Muscle of leg (tissue), 11 donors: Measurements from ENCODE around the gene SELL. TPM values are rescaled to one million over a fixed set of nuclear protein-coding genes. Genes with fewer than 3 reads are reported as not detected.
"Not testable (repeated sequence)": the region's sequence is repeated elsewhere in the genome, so short reads cannot be mapped to it uniquely, and the experiment has no call there.

ENCODE experiments used
- DNase-seq: peaks from one replicate; pipeline ENCODE4 v3.0.0; 2013
- H3K27ac ChIP-seq: one replicate; pipeline ENCODE4 v1.5.1; 2013; ENCODE audit warnings: mild to moderate bottlenecking, low read length, control low read depth
- H3K27me3 ChIP-seq: one replicate; pipeline ENCODE4 v1.6.1; 2013; ENCODE audit warnings: low read length; ENCODE audit not compliant: control insufficient read depth, insufficient read depth
- H3K36me3 ChIP-seq: one replicate; pipeline ENCODE4 v1.6.1; 2013; ENCODE audit warnings: low read length; ENCODE audit not compliant: control insufficient read depth, insufficient read depth
- H3K4me1 ChIP-seq: one replicate; pipeline ENCODE4 v1.6.1; 2013; ENCODE audit warnings: low read length; ENCODE audit not compliant: control insufficient read depth, insufficient read depth
- H3K4me3 ChIP-seq: one replicate; pipeline ENCODE4 v1.5.1; 2013; ENCODE audit warnings: low read length, control low read depth
- H3K9me3 ChIP-seq: replicated peaks from 2 replicates; pipeline ENCODE4 v1.6.1; 2013; ENCODE audit warnings: low read depth, low read length; ENCODE audit not compliant: control insufficient read depth
- WGBS: methylation state at CpG from one replicate; pipeline ENCODE4 v1.1.5; 2013; ENCODE audit warnings: missing lambda C conversion rate; ENCODE audit not compliant: insufficient coverage; 5-methylcytosine and 5-hydroxymethylcytosine counted together
- polyA plus RNA-seq, 8 donors: library from polyadenylated mRNA; unstranded; fragments of 120-200 nt; gene quantifications; one replicate each; pipeline versions ENCODE4 v1.2.1 to v1.2.3, GENCODE V29; 2013; ENCODE audit warnings: inconsistent platforms in 1 of 8, low replicate concordance in 1 of 8; ENCODE audit not compliant: insufficient read length in 8 of 8, insufficient read depth in 1 of 8
- total RNA-seq: library from RNA; stranded (reverse); fragments of 120-200 nt; gene quantifications from one replicate; pipeline ENCODE4 v1.2.4, GENCODE V29; 2013

Gene SELL
- total and polyA plus RNA-seq, 9 donors: 0.84 to 3.8 (median 2.2) TPM

GRCh38 chr1:169692756-169693460 lies 18.5 kb downstream of the SELL start:
- Histone ChIP-seq H3K36me3 (no peaks in the 10 kb centered on the region), H3K9me3 (no peaks in the 10 kb centered on the region), H3K4me3 (no peak overlapping the region), H3K4me1 (no peaks in the 10 kb centered on the region), H3K27ac (no peak overlapping the region), H3K27me3 (no peaks in the 10 kb centered on the region)
- 100% methylated on average over 1 of the region's 4 CpGs for WGBS
- DNase-seq: no peak

DNA sequence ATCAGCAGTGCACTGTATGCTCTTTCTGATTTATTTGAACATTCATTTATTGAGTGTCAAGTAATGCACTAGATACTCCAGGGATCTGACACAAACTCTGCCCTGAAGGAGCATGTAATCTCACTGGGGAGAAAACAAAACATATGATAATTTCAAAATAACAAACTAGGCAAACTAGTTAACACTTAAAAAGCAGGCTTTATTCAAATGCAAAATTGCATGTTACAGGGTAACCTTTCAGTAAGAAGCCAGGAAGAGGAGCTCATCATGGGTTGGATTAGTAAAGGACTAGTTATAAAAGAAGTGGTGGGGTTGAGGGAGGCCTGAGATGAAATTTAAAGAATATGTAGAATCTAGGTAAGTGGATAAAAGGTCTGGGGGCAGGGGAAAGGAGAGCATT lies 20.9 kb downstream of the SELL start:
- H3K4me1 ChIP-seq: no peaks in the 10 kb centered on the region
- H3K27me3 ChIP-seq: no peaks in the 10 kb centered on the region
- H3K36me3 ChIP-seq: no peaks in the 10 kb centered on the region
- no peak overlapping the region for H3K4me3 ChIP-seq
- H3K9me3 ChIP-seq: no peaks in the 10 kb centered on the region
- DNase-seq: no peak
- H3K27ac ChIP-seq: no peak overlapping the region

- no CpG with 5 or more reads among the region's 2 CpGs for WGBS
- H3K36me3 ChIP-seq: no peaks in the 10 kb centered on the region
- H3K4me3 ChIP-seq: no peak overlapping the region
- H3K9me3 ChIP-seq: no peaks in the 10 kb centered on the region
- H3K27me3 ChIP-seq: no peaks in the 10 kb centered on the region
- no peak for DNase-seq
- H3K27ac ChIP-seq: no peak overlapping the region
- H3K4me1 ChIP-seq: no peaks in the 10 kb centered on the region
These were observed 22.0 kb downstream of the SELL start for GRCh38 chr1:169689395-169689794.

DNA sequence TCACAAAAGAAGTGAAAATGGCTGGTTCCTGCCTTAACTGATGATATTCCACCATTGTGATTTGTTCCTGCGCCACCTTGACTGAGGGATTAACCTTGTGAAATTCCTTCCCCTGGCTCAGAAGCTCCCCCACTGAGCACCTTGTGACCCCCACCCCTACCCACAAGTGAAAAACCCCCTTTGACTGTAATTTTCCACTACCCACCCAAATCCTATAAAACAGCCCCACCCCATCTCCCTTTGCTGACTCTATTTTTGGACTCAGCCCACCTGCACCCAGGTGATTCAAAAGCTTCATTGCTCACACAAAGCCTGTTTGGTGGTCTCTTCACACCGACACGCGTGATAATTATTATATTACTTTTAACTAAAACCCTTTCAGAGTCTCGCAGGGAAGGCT lies 23.0 kb downstream of the SELL start:
- H3K27me3 ChIP-seq, H3K4me1 ChIP-seq, H3K4me3 ChIP-seq, DNase-seq, H3K27ac ChIP-seq, H3K9me3 ChIP-seq, H3K36me3 ChIP-seq: not testable (repeated sequence)
- 88% methylated on average over 1 of the region's 5 CpGs for WGBS

GRCh38 chr1:169683661-169684060 lies 27.8 kb downstream of the SELL start:
- H3K4me1 ChIP-seq: no peaks in the 10 kb centered on the region

DNA sequence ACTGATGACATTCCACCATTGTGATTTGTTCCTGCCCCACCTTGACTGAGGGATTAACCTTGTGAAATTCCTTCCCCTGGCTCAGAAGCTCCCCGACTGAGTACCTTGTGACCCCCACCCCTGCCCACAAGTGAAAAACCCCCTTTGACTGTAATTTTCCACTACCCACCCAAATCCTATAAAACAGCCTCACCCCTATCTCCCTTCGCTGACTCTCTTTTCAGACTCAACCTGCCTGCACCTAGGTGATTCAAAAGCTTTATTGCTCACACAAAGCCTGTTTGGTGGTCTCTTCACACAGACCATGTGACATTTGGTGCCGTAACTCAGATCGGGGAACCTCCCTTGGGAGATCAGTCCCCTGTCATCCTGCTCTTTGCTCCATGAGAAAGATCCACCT lies 28.3 kb downstream of the SELL start:
- H3K4me3 ChIP-seq, H3K27ac ChIP-seq, H3K9me3 ChIP-seq, H3K4me1 ChIP-seq, H3K36me3 ChIP-seq, H3K27me3 ChIP-seq, DNase-seq: not testable (repeated sequence)
- WGBS: 72% methylated on average over 4 of the region's 4 CpGs

More at GRCh38 chr1:169683661-169684060, 27.8 kb downstream of the SELL start:
- no peak overlapping the region for H3K4me3 ChIP-seq
- no peak for DNase-seq
- WGBS: 71% methylated on average over 1 of the region's 3 CpGs
- H3K36me3 ChIP-seq: no peaks in the 10 kb centered on the region
- no peaks in the 10 kb centered on the region for H3K27me3 ChIP-seq
- no peaks in the 10 kb centered on the region for H3K9me3 ChIP-seq
- no peak overlapping the region for H3K27ac ChIP-seq

DNA sequence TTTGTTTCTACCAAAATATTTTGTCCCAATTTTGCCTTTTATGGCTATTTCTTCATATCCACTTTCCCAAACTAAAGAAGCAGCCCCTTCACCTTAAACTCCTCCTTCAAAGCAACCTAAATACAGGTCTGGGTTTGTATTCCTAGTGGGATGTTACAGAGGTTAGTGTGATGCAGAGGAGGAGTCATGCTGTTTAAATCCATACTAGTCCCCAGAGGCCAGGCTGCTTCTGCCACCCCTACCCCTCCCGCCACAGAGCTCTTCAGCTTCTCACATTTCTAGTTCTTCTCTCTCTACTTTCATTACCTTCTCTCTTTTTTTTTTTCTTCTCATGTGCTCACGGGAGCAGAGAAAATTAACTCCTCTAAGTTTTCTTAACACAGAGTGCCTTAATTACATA lies 29.3 kb downstream of the SELL start:
- Histone ChIP-seq H3K36me3 (no peaks in the 10 kb centered on the region), H3K27me3 (no peaks in the 10 kb centered on the region), H3K4me3 (no peak overlapping the region), H3K4me1 (no peaks in the 10 kb centered on the region), H3K27ac (no peak overlapping the region), H3K9me3 (no peaks in the 10 kb centered on the region)
- WGBS: 38% methylated on average over 1 of the region's 2 CpGs
- DNase-seq: no peak

GRCh38 chr1:169681140-169681539 lies 30.3 kb downstream of the SELL start:
- DNase-seq: no peak
- Histone ChIP-seq H3K4me3 (no peak overlapping the region), H3K36me3 (no peaks in the 10 kb centered on the region), H3K4me1 (no peaks in the 10 kb centered on the region), H3K27ac (no peak overlapping the region), H3K27me3 (no peaks in the 10 kb centered on the region), H3K9me3 (no peaks in the 10 kb centered on the region)
- 44% methylated on average over 1 of the region's 2 CpGs for WGBS

DNA sequence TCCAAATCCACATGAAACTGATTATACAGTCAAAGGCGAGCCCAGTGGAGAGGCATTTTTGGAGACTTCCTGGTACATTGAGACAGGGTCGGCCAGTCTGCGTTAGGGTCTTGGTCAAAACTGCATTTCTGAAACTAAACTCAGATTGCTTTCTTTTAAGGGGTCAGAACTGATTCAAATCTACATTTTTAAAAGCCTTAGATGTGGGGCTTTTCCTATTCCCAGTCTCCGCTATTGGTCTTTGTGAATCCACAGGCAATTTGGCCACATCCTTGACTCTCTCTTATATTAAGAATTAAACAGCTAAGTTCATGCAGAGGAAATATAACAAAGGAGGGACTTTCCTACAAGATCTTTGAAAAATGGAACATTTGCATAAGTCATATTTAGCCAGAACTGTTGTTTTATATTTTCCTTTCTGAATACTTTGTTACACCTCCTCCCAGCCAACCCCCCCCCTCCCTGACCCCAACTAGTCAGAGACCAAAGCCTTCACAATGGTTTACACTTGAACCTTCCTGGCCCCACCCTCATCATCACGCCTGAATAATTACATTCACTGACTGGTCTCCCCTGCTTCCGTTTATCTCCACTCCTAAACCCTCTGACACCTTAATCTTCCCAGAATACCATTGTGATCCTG lies 30.9 kb downstream of the SELL start:
- no peaks in the 10 kb centered on the region for H3K36me3 ChIP-seq
- H3K9me3 ChIP-seq: no peaks in the 10 kb centered on the region
- no peaks in the 10 kb centered on the region for H3K4me1 ChIP-seq
- 49% methylated on average over 4 of the region's 6 CpGs for WGBS
- no peaks in the 10 kb centered on the region for H3K27me3 ChIP-seq
- H3K4me3 ChIP-seq: no peak overlapping the region
- H3K27ac ChIP-seq: no peak overlapping the region
- DNase-seq: no peak

- WGBS: no CpG with 5 or more reads among the region's 3 CpGs
- no peak overlapping the region for H3K27ac ChIP-seq
- no peak overlapping the region for H3K4me3 ChIP-seq
- no peaks in the 10 kb centered on the region for H3K4me1 ChIP-seq
- no peak for DNase-seq
- H3K9me3 ChIP-seq: no peaks in the 10 kb centered on the region
- H3K27me3 ChIP-seq: no peaks in the 10 kb centered on the region
- H3K36me3 ChIP-seq: no peaks in the 10 kb centered on the region
These were observed 31.7 kb downstream of the SELL start for GRCh38 chr1:169679692-169680091.
